HG03159 (cell line): ENCODE results near the gene ZMYND8.
"Not testable (repeated sequence)": the region's sequence is repeated elsewhere in the genome, so short reads cannot be mapped to it uniquely, and the experiment has no call there.

Experiments used
- ATAC-seq: cut with Tn5 transposase; IDR thresholded peaks from one replicate; pipeline ENCODE4 v1.9.1; 2021; ENCODE audit warnings: mild to moderate bottlenecking, moderate library complexity; ENCODE audit not compliant: unreplicated experiment

ZMYND8 gene

GRCh38 chr20:47272893-47273590, 83.5 kb downstream of the ZMYND8 start:
- ATAC-seq: no peak

GRCh38 chr20:47271046-47271615, 85.4 kb downstream of the ZMYND8 start:
- no peak for ATAC-seq

GRCh38 chr20:47269309-47270165, 87.0 kb downstream of the ZMYND8 start:
- no peak for ATAC-seq

GRCh38 chr20:47267621-47268020, 88.9 kb downstream of the ZMYND8 start:
- no peak for ATAC-seq

- no peak for ATAC-seq
Measured at GRCh38 chr20:47266847-47267515, 89.5 kb downstream of the ZMYND8 start.

- ATAC-seq: no peak
Measured at GRCh38 chr20:47265984-47266383, 90.5 kb downstream of the ZMYND8 start.

- no peak for ATAC-seq
Measured at GRCh38 chr20:47265214-47265613, 91.3 kb downstream of the ZMYND8 start.

GRCh38 chr20:47264137-47264769, 92.2 kb downstream of the ZMYND8 start:
- not testable (repeated sequence) for ATAC-seq

- ATAC-seq: no peak
Measured at GRCh38 chr20:47263465-47264084, 92.9 kb downstream of the ZMYND8 start.

- no peak for ATAC-seq
Measured at GRCh38 chr20:47263080-47263464, 93.4 kb downstream of the ZMYND8 start.

GRCh38 chr20:47262365-47263013, 94.0 kb downstream of the ZMYND8 start:
- ATAC-seq: peak; percentile 50

GRCh38 chr20:47262008-47262364, 94.5 kb downstream of the ZMYND8 start:
- peak; percentile 6 for ATAC-seq

GRCh38 chr20:47261161-47261774, 95.2 kb downstream of the ZMYND8 start:
- ATAC-seq: not testable (repeated sequence)

- not testable (repeated sequence) for ATAC-seq
Measured at GRCh38 chr20:47260540-47261126, 95.9 kb downstream of the ZMYND8 start.

- ATAC-seq: no peak
Measured at GRCh38 chr20:47258745-47259695, 97.5 kb downstream of the ZMYND8 start.

GRCh38 chr20:47257771-47258170, 98.7 kb downstream of the ZMYND8 start:
- ATAC-seq: no peak

- ATAC-seq: no peak
Measured at GRCh38 chr20:47257256-47257655, 99.2 kb downstream of the ZMYND8 start.

- no peak for ATAC-seq
Measured at GRCh38 chr20:47256668-47257236, 99.7 kb downstream of the ZMYND8 start.
